Thoracic aorta (tissue), 2 donors: ENCODE measurements around the gene SRGAP2C. TPM values are rescaled to one million over a fixed set of nuclear protein-coding genes. Genes with fewer than 3 reads are reported as not detected.
"Not testable (repeated sequence)": the region's sequence is repeated elsewhere in the genome, so short reads cannot be mapped to it uniquely, and the experiment has no call there.

Source experiments
- ATAC-seq: fragments of 150-250 bp; one replicate; pipeline ENCODE4 v1.8.0; 2017; ENCODE audit warnings: low read depth; ENCODE audit not compliant: insufficient number of reproducible peaks, low FRiP score
- DNase-seq: peaks from one replicate; pipeline ENCODE4 v3.0.0-alpha.2; 2020; ENCODE audit warnings: low spot score
- H3K27ac ChIP-seq, 2 donors: fragments of 200-600 bp; sonication (generic); 1 replicate in 1 of 2; 2 replicates in 1 of 2; pipeline ENCODE4 v1.5.1; 2016; ENCODE audit warnings: mild to moderate bottlenecking in 2 of 2, moderate library complexity in 2 of 2
- H3K27me3 ChIP-seq: fragments of 200-600 bp; sonication (generic); replicated peaks from 2 replicates; pipeline ENCODE4 v1.6.0; 2016; ENCODE audit warnings: mild to moderate bottlenecking; ENCODE audit not compliant: insufficient read depth
- H3K36me3 ChIP-seq: fragments of 200-600 bp; sonication (generic); one replicate; pipeline ENCODE4 v1.5.1; 2016
- H3K4me1 ChIP-seq, 2 donors: fragments of 200-600 bp; sonication (generic); 1 replicate in 1 of 2; 2 replicates in 1 of 2; pipeline versions ENCODE4 v1.5.1 to v1.6.0; 2016; ENCODE audit warnings: low read depth in 2 of 2, mild to moderate bottlenecking in 1 of 2; ENCODE audit not compliant: control insufficient read depth in 1 of 2
- H3K4me3 ChIP-seq: fragments of 200-600 bp; sonication (generic); 2 replicates; pipeline ENCODE4 v1.5.1; 2016; ENCODE audit warnings: mild to moderate bottlenecking
- H3K9me3 ChIP-seq: fragments of 200-600 bp; sonication (generic); 2 replicates; pipeline ENCODE4 v1.5.1; 2016
- total RNA-seq, 2 donors: library from RNA; depleted of rRNA; stranded (reverse); fragments of >200 nt; gene quantifications; one replicate each; pipeline versions ENCODE4 v1.1.0 to v1.2.3, GENCODE V29; 2016
- TF ChIP-seq, protein P1 (sequence below): fragments of 200-600 bp; sonication (generic); IDR thresholded peaks from one replicate; pipeline ENCODE4 v1.5.1; 2019; ENCODE audit warnings: antibody characterized with exemption

Gene SRGAP2C
- 10 to 100 TPM; 19.1 to 27.7 TPM for total RNA-seq

DNA sequence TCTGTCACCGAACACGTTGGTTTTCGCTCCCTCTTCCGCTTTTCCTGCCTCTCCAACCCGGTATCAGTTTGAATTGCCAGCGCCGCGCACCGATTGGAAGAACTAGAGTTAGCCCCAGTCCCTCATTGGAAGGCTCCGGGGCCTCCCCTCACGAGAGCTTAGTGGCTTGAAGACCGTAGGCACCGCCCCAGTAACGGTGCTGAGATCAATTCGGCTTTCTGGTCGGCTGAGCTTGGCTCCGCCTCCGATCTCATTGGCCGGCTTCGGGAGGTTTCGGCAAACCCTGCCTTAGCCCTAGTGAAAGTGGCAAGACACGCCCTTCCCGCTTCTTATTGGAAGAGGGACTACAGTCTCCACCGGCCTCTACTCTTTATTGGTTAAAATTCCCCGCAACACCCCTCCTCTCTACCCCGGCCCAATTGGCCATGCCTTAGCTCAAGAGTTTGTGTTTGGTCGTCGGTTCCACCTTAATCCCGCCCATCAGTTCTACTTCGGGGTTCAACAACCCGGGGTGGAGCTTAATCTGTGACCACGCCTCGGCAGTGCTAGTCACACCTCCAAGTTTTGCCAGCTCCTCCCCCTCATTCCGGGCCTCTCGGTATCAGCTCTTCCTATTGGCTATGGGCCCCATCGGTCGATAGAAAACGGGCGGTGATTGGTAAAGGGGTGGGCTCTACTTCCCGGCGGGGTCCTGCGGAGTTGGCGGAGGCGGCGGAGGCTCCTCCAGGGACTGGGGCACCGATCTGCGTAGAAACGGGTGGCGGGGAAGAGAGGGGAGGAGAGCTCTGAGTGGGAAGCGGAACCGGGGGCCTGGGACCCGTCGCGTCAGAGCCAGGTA lies at the start of gene SRGAP2C, which contains the start of gene FAM72B:
TSS of gene SRGAP2C (plus strand) at position 686 of the 838 bp plus-strand sequence. CDS start 2,472 bp downstream, outside the sequence.
TSS of gene FAM72B (minus strand) at position 51 of the 838 bp plus-strand sequence. CDS start 851 bp downstream, outside the sequence.
- H3K27ac ChIP-seq = peak within 1 kb of the TSS; percentile 69 to 73

DNA sequence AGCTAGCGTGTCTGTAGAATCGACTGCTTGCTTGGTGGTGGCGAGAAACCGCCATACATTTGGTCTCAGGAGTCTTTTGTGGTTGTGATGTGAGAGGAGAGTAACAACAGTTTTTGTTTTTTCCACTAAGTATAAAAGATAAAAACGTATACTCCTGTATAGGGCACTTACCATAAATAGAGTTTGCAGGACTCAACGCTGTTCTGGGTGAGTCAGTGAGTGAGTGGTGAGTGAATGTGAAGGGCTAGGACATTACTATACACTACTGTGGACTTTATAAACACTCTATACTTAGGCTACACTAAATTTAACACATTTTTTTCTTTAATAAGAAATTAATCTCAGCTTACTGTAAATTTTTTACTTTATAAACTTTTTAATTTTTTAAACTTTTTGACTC lies 44.4 kb upstream of the SRGAP2C start:
- H3K27ac ChIP-seq, H3K4me3 ChIP-seq, H3K36me3 ChIP-seq, H3K4me1 ChIP-seq, ATAC-seq, H3K27me3 ChIP-seq, DNase-seq, H3K9me3 ChIP-seq: not testable (repeated sequence)

More for the DNA sequence above, at the start of gene SRGAP2C, which contains the start of gene FAM72B:
- H3K36me3 ChIP-seq, H3K27me3 ChIP-seq, H3K4me1 ChIP-seq, H3K9me3 ChIP-seq: not testable (repeated sequence)
- ATAC-seq (peak; percentile 99), DNase-seq (peak; percentile 96)
- H3K4me3 ChIP-seq = peak within 1 kb of the TSS; percentile 70

DNA sequence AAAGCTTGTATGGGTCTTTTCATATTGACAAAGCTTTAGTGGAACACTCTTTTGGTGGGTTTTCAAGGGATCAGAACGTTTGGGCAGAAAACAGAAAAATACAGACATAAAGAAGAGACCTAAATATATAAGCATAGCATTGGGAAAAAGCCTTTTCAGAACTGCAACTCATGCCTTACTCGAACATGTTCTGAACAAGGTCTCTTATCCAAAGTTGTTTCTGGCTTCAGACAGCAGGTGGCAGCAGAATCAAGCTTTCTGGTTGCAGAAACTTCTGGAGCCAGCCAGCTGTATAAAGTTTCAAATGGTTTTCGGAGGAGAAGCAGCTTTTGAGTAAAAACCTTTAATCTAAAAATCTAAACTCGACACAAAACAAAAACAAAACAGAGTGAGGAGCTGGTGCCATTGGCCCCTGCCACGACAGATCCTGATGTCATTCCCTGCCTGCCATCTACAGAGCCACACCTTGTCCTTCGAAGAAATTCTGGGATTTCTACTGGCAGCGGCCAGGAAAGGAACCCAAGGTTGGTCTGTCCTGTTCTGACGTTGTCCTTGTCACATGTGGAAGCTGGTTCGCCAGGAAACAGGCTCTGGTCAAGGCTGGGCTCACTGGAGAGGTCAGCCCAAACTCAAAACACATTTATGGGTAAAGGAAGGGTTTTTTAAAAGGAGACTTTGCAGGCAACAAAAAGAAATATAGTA lies 36.1 kb upstream of the SRGAP2C start:
- not testable (repeated sequence) for H3K27me3 ChIP-seq, H3K27ac ChIP-seq, H3K36me3 ChIP-seq, DNase-seq, H3K9me3 ChIP-seq, H3K4me1 ChIP-seq, H3K4me3 ChIP-seq
- ATAC-seq = peak; percentile 41
- TF ChIP-seq, protein P1, sequence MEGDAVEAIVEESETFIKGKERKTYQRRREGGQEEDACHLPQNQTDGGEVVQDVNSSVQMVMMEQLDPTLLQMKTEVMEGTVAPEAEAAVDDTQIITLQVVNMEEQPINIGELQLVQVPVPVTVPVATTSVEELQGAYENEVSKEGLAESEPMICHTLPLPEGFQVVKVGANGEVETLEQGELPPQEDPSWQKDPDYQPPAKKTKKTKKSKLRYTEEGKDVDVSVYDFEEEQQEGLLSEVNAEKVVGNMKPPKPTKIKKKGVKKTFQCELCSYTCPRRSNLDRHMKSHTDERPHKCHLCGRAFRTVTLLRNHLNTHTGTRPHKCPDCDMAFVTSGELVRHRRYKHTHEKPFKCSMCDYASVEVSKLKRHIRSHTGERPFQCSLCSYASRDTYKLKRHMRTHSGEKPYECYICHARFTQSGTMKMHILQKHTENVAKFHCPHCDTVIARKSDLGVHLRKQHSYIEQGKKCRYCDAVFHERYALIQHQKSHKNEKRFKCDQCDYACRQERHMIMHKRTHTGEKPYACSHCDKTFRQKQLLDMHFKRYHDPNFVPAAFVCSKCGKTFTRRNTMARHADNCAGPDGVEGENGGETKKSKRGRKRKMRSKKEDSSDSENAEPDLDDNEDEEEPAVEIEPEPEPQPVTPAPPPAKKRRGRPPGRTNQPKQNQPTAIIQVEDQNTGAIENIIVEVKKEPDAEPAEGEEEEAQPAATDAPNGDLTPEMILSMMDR = peak; percentile 16

DNA sequence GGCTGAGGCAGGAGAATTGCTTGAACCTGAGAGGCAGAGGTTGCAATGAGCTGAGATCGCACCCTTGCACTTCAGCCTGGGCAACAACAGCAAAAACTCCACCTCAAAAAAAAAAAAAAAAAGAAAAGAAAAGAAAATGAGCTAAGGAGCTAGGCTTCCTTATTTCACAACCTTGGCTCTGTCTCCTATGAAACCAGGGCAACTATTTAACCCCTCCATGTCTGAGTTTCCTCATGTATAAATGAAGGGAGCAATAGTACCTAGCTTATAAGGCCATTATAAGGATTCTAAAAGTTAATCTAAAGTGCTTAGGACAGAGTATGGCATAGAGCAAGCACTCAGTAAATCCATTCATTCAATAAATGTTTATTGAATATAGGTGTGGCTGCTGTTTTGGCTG lies 33.5 kb upstream of the SRGAP2C start:
- H3K4me1 ChIP-seq, ATAC-seq, H3K27me3 ChIP-seq, H3K9me3 ChIP-seq, H3K27ac ChIP-seq, H3K36me3 ChIP-seq, H3K4me3 ChIP-seq, DNase-seq: not testable (repeated sequence)

DNA sequence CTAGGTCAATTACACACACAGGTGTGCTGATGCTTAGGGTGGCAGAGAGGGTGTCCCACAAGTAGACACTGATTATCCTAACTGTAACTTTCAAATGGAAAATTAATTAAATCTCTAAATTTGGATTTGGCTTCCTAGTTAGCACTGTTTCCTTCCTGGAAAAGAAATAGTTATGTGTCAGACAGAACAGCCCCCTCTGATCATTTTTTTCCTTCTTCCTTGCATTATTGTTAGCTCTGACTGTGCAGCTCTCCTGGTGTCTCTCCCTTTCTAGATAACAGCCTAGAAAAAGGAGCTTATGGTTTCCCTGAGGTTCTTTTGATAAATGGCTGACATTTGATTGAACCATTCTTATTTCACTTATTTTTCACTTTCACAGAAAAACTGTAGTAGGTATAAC lies 32.0 kb upstream of the SRGAP2C start:
- DNase-seq, H3K27me3 ChIP-seq, H3K36me3 ChIP-seq, H3K27ac ChIP-seq, H3K4me1 ChIP-seq, H3K4me3 ChIP-seq, ATAC-seq, H3K9me3 ChIP-seq: not testable (repeated sequence)

DNA sequence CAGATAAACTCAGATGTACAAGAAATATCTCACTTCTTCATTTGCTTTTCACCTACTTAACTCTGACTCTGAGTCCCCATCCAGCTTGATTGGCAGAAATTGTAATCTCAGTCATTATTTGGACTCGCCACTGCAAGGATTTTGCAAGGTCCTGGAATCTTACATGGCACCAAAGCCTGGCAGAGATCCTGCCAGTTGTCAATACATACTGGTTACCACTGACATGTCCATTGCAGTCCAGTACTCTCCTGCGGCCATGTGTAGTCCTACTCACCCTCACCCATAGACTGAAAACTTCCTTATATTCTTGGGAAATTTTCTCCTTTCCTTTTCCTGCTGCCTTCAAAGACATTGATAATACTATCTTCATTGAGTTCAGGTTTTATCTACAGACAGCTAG lies 30.0 kb upstream of the SRGAP2C start:
- H3K4me3 ChIP-seq, H3K36me3 ChIP-seq, H3K27ac ChIP-seq, ATAC-seq, H3K27me3 ChIP-seq, H3K9me3 ChIP-seq, DNase-seq, H3K4me1 ChIP-seq: not testable (repeated sequence)

DNA sequence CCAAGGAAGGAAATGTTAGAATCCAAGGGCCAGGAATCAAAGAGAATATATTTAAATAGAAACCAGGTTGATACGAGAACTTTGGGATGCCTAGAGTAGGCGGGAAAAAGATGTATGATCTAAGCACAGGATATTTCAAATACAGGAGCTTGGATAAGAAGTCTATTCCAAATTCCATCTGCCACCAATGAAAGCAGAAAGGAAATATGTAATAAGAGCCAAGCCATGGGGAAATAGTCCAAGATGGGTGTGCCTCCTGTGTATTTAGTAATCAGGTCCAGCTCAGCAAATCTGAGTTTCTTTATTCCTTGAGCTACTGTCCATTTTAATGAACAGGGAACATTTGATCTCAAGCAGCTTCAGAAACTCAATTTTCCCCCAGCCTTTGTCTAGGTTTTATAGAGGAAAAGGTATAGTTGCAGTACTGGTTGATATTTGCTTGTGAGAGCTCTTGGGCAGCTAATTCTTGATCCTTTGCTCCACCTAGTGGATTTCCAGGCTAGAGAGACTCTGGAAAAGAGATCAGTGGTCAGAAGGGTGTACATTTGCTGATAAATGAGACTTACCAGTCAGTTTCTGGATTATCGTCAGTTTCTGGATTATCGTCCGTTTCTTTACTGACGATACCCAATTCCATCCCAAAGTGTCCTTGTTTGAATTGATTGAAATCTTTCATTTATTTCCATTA lies 29.0 kb upstream of the SRGAP2C start:
- TF ChIP-seq, protein P1 = peak; percentile 10
- not testable (repeated sequence) for H3K27me3 ChIP-seq, H3K4me3 ChIP-seq

DNA sequence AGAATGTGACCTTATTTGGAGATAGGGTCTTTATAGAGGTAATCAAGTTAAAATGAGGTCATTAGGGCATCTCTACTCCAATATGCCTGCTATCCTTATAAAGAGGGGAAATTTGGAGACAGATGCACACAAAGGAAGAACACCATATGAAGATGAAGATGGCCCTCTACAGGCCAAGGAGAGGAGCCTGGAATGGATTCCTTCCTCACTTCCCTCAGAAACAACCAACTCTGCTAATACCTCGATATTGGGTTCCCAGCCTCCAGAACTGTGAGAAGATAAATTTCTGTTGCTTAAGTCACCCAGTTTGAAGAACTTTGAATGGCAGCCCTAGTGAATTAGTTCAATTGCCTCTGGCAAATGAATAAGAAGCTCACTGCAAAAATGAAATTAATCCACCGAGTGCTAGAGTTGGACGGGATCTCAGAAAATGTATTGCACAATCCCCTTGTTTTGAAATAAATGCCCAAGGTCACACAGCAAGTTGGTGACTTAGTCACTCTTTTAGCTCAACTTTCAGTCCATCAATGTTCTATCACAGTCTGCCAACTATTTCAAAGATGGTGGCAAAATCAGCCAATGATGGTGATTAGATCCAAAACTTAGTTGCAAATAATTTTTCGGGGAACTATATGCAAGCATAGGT lies 27.7 kb upstream of the SRGAP2C start:
- not testable (repeated sequence) for H3K4me3 ChIP-seq, H3K4me1 ChIP-seq, DNase-seq, H3K36me3 ChIP-seq, H3K27ac ChIP-seq, H3K27me3 ChIP-seq, H3K9me3 ChIP-seq, ATAC-seq

More for the DNA sequence above, 29.0 kb upstream of the SRGAP2C start:
- not testable (repeated sequence) for H3K4me1 ChIP-seq, ATAC-seq, DNase-seq, H3K36me3 ChIP-seq, H3K27ac ChIP-seq, H3K9me3 ChIP-seq

DNA sequence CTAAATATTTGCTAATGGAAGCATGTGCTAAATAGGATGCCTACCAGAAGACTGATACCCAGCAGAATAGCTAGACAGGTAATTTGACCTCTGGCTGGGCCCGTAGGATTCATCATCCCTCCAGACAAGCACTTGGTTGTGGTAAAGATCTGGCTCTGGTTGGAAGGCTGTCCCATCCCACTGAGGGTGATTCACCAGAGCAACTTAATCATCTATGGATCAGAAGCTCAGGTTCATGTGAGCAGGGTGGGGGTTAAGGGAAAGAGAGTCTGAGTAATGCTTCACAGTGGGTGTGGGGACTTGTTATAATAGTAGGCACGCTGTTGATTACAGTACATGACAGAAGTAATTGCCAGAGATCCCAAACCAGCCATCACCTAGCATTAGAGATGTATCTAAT lies 27.2 kb upstream of the SRGAP2C start:
- not testable (repeated sequence) for H3K4me1 ChIP-seq, H3K27ac ChIP-seq, H3K4me3 ChIP-seq, DNase-seq, ATAC-seq, H3K36me3 ChIP-seq, H3K27me3 ChIP-seq, H3K9me3 ChIP-seq

DNA sequence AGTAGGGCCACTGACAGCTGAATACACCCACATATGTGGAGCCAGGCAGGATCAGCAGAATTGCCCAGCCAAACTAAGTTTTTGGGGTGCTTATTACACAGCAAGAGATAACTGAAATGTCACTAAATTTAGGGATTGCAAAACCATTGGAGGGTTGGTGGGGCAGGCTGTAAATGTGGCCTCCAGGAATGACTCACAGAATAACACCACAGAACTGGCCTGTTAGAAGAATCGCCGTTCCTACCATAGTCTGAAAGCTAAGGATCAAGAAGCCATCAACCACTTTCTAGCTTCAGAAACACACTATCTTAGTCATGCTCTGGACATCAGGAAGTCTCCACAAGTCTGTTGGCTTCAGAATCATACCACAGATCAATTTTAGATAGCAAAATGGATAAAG lies 24.7 kb upstream of the SRGAP2C start:
- not testable (repeated sequence) for DNase-seq, H3K4me1 ChIP-seq, ATAC-seq, H3K27me3 ChIP-seq, H3K27ac ChIP-seq, H3K9me3 ChIP-seq, H3K4me3 ChIP-seq, H3K36me3 ChIP-seq
